ENCODE results near the gene TMEM131. TPM values are rescaled to one million over a fixed set of nuclear protein-coding genes. Genes with fewer than 3 reads are reported as not detected.
A peak's percentile ranks its signal among the peaks of the same experiment; 100 is the strongest.

TMEM131 gene
- total RNA-seq, 2 experiments from 2014 or later, result 39.7 to 40.6 TPM

- POLR2A ChIA-PET, result no interaction called here
- no peak overlapping the region for H3K4me3 Mint-ChIP-seq
- H3K9me3 Mint-ChIP-seq, result no peaks in the 10 kb centered on the region
- no peak for DNase-seq
- H3K27me3 Mint-ChIP-seq, result no peaks in the 10 kb centered on the region
- H3K4me1 Mint-ChIP-seq, result peaks cover 20% of the 10 kb centered on the region
- CTCF ChIA-PET, result no interaction called here
- H3K27ac Mint-ChIP-seq, result no peak overlapping the region
- H3K36me3 Mint-ChIP-seq (ENCODE audit: low read depth), result no peaks in the 10 kb centered on the region
These were observed 17.8 kb upstream of the TMEM131 start for GRCh38 chr2:98013407-98014042.

GRCh38 chr2:98012561-98012991, 16.8 kb upstream of the TMEM131 start:
- H3K4me3 Mint-ChIP-seq, result no peak overlapping the region
- POLR2A ChIA-PET, result no interaction called here
- no peaks in the 10 kb centered on the region for H3K9me3 Mint-ChIP-seq
- H3K27me3 Mint-ChIP-seq, result no peaks in the 10 kb centered on the region
- H3K4me1 Mint-ChIP-seq, result peaks cover 20% of the 10 kb centered on the region
- DNase-seq, result no peak
- no peak overlapping the region for H3K27ac Mint-ChIP-seq
- no peaks in the 10 kb centered on the region for H3K36me3 Mint-ChIP-seq (ENCODE audit: low read depth)
- CTCF ChIA-PET, result interaction anchor here (1.0 kb wide), 1 partner anchor 9 kb away, joined by 7 read pairs; no protein-coding TSS in a partner anchor

- ChIA-PET POLR2A (no interaction called here), CTCF (no interaction called here)
- no peaks in the 10 kb centered on the region for H3K36me3 Mint-ChIP-seq (ENCODE audit: low read depth)
- no peak overlapping the region for H3K4me3 Mint-ChIP-seq
- no peak overlapping the region for H3K27ac Mint-ChIP-seq
- no peaks in the 10 kb centered on the region for H3K27me3 Mint-ChIP-seq
- no peak for DNase-seq
- no peaks in the 10 kb centered on the region for H3K9me3 Mint-ChIP-seq
- peaks cover 20% of the 10 kb centered on the region for H3K4me1 Mint-ChIP-seq
These were observed 14.4 kb upstream of the TMEM131 start for GRCh38 chr2:98009887-98010760.

GRCh38 chr2:98008415-98008814, 12.7 kb upstream of the TMEM131 start:
- Mint-ChIP-seq H3K4me3 (no peak overlapping the region), H3K4me1 (peaks cover 9% of the 10 kb centered on the region), H3K27me3 (no peaks in the 10 kb centered on the region), H3K36me3 (ENCODE audit: low read depth) (no peaks in the 10 kb centered on the region), H3K27ac (no peak overlapping the region), H3K9me3 (no peaks in the 10 kb centered on the region)
- ChIA-PET POLR2A (no interaction called here), CTCF (interaction anchor here (1.0 kb wide), 2 partner anchors 10 to 14 kb away, joined by 3 read pairs; no protein-coding TSS in a partner anchor)
- no peak for DNase-seq

GRCh38 chr2:98006378-98006777, 10.6 kb upstream of the TMEM131 start:
- Mint-ChIP-seq H3K4me1 (peaks cover 1% of the 10 kb centered on the region), H3K27me3 (no peaks in the 10 kb centered on the region), H3K36me3 (ENCODE audit: low read depth) (no peaks in the 10 kb centered on the region), H3K27ac (no peak overlapping the region), H3K9me3 (no peaks in the 10 kb centered on the region), H3K4me3 (no peak overlapping the region)
- ChIA-PET POLR2A (no interaction called here), CTCF (no interaction called here)
- DNase-seq, result no peak

- no peaks in the 10 kb centered on the region for H3K9me3 Mint-ChIP-seq
- no peak overlapping the region for H3K4me3 Mint-ChIP-seq
- H3K4me1 Mint-ChIP-seq, result no peaks in the 10 kb centered on the region
- DNase-seq, result no peak
- ChIA-PET POLR2A (no interaction called here), CTCF (interaction anchor here (0.9 kb wide), 1 partner anchor 34 kb away, joined by 6 read pairs; no protein-coding TSS in a partner anchor)
- H3K36me3 Mint-ChIP-seq (ENCODE audit: low read depth), result no peaks in the 10 kb centered on the region
- peaks cover 2% of the 10 kb centered on the region for H3K27me3 Mint-ChIP-seq
- no peak overlapping the region for H3K27ac Mint-ChIP-seq
These were observed 8.9 kb upstream of the TMEM131 start for GRCh38 chr2:98004613-98005012.

GRCh38 chr2:98004047-98004446, 8.3 kb upstream of the TMEM131 start:
- ChIA-PET POLR2A (interaction anchor here (0.7 kb wide), 1 partner anchor 186 kb away, joined by 3 read pairs; no protein-coding TSS in a partner anchor), CTCF (interaction anchor here (0.9 kb wide), 1 partner anchor 35 kb away, joined by 6 read pairs; no protein-coding TSS in a partner anchor)
- Mint-ChIP-seq H3K27me3 (peaks cover 2% of the 10 kb centered on the region), H3K4me1 (no peaks in the 10 kb centered on the region), H3K27ac (no peak overlapping the region), H3K36me3 (ENCODE audit: low read depth) (no peaks in the 10 kb centered on the region), H3K4me3 (no peak overlapping the region), H3K9me3 (no peaks in the 10 kb centered on the region)
- no peak for DNase-seq

GRCh38 chr2:97999536-97999935, 3.8 kb upstream of the TMEM131 start:
- Mint-ChIP-seq H3K36me3 (ENCODE audit: low read depth) (no peaks in the 10 kb centered on the region), H3K4me3 (no peak overlapping the region), H3K27ac (no peak overlapping the region), H3K4me1 (peaks cover 7% of the 10 kb centered on the region), H3K27me3 (peaks cover 2% of the 10 kb centered on the region), H3K9me3 (no peaks in the 10 kb centered on the region)
- ChIA-PET CTCF (no interaction called here), POLR2A (no interaction called here)
- no peak for DNase-seq

GRCh38 chr2:97998431-97999005, 2.8 kb upstream of the TMEM131 start:
- ChIA-PET POLR2A (no interaction called here), CTCF (no interaction called here)
- no peak for DNase-seq
- H3K27ac Mint-ChIP-seq, result no peak overlapping the region
- peaks cover 16% of the 10 kb centered on the region for H3K4me1 Mint-ChIP-seq
- H3K36me3 Mint-ChIP-seq (ENCODE audit: low read depth), result no peaks in the 10 kb centered on the region
- no peaks in the 10 kb centered on the region for H3K9me3 Mint-ChIP-seq
- peaks cover 2% of the 10 kb centered on the region for H3K27me3 Mint-ChIP-seq
- no peak overlapping the region for H3K4me3 Mint-ChIP-seq

- DNase-seq, result no peak
- H3K9me3 Mint-ChIP-seq, result no peaks in the 10 kb centered on the region
- H3K4me1 Mint-ChIP-seq, result peaks cover 22% of the 10 kb centered on the region
- H3K36me3 Mint-ChIP-seq (ENCODE audit: low read depth), result no peaks in the 10 kb centered on the region
- peaks cover 2% of the 10 kb centered on the region for H3K27me3 Mint-ChIP-seq
- ChIA-PET POLR2A (no interaction called here), CTCF (interaction anchor here (1.4 kb wide), 1 partner anchor 24 kb away, joined by 4 read pairs; no protein-coding TSS in a partner anchor)
- no peak overlapping the region for H3K4me3 Mint-ChIP-seq
- no peak overlapping the region for H3K27ac Mint-ChIP-seq
These were observed 2.1 kb upstream of the TMEM131 start for GRCh38 chr2:97997784-97998392.

GRCh38 chr2:97996679-97997078, 931 bp upstream of the TMEM131 start:
- Mint-ChIP-seq H3K4me1 (peaks cover 26% of the 10 kb centered on the region), H3K9me3 (no peaks in the 10 kb centered on the region), H3K4me3 (peak overlapping the region; percentile 76), H3K36me3 (ENCODE audit: low read depth) (no peaks in the 10 kb centered on the region), H3K27me3 (peaks cover 2% of the 10 kb centered on the region), H3K27ac (peak overlapping the region; percentile 92)
- DNase-seq, result no peak
- ChIA-PET CTCF (interaction anchor here (1.4 to 1.5 kb wide), 2 partner anchors 14 to 23 kb away, joined by 3 to 4 read pairs; no protein-coding TSS in a partner anchor), POLR2A (no interaction called here)

GRCh38 chr2:97995026-97995733, 568 bp downstream of the TMEM131 start:
- Mint-ChIP-seq H3K4me3 (peak overlapping the region; percentile 88), H3K9me3 (no peaks in the 10 kb centered on the region), H3K4me1 (peaks cover 33% of the 10 kb centered on the region), H3K27ac (peak overlapping the region; percentile 93), H3K27me3 (no peaks in the 10 kb centered on the region), H3K36me3 (ENCODE audit: low read depth) (no peaks in the 10 kb centered on the region)
- ChIA-PET CTCF (interaction anchor here (0.9 kb wide), 1 partner anchor 13 kb away, joined by 3 read pairs; no protein-coding TSS in a partner anchor), POLR2A (no interaction called here)
- DNase-seq, result peak; percentile 58

All from activated CD4-positive, alpha-beta T cell treated with anti-CD3 and anti-CD28 coated beads, Interleukin-2, amount 10 ng/mL, durations not matched to agents 7 days and 5 days (primary cell).